HG02610 (cell line): ENCODE results near the gene PFDN2.

ENCODE experiments used
- ATAC-seq: cut with Tn5 transposase; IDR thresholded peaks from one replicate; pipeline ENCODE4 v1.9.1; 2021; ENCODE audit warnings: mild to moderate bottlenecking, moderate library complexity; ENCODE audit not compliant: unreplicated experiment

Gene PFDN2

GRCh38 chr1:161061419-161061818 is 56.4 kb downstream of the PFDN2 start:
- no peak for ATAC-seq

- ATAC-seq: no peak
These were observed 58.5 kb downstream of the PFDN2 start for GRCh38 chr1:161059293-161059692.

GRCh38 chr1:161054805-161055204 is 63.0 kb downstream of the PFDN2 start:
- ATAC-seq: no peak

- no peak for ATAC-seq
These were observed 63.6 kb downstream of the PFDN2 start for GRCh38 chr1:161054232-161054631.

- no peak for ATAC-seq
These were observed 64.9 kb downstream of the PFDN2 start for GRCh38 chr1:161052899-161053298.

- no peak for ATAC-seq
These were observed 66.6 kb downstream of the PFDN2 start for GRCh38 chr1:161051219-161051618.
